ENCODE results near the gene KIAA2012.

KIAA2012 gene

DNA sequence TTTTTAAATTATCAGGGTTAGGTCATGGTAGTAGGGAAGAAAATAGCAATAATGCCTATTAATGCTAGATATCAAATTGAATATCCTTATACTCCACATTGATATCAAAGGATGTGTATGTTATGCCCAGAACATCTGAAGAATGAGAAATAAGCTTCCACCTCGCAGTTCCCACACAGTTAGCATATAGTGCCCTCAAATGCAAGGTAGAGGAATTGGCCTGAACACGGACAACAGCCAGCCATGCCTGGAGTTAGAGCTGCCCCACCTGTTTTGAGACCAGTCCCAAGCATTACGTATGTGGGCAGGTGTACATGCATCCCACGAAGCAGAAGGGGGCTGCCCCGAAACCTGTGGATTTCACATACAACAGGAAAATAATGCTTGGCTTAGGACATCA is 85.7 kb downstream of the KIAA2012 start:
- TF ChIP-seq, protein P1, sequence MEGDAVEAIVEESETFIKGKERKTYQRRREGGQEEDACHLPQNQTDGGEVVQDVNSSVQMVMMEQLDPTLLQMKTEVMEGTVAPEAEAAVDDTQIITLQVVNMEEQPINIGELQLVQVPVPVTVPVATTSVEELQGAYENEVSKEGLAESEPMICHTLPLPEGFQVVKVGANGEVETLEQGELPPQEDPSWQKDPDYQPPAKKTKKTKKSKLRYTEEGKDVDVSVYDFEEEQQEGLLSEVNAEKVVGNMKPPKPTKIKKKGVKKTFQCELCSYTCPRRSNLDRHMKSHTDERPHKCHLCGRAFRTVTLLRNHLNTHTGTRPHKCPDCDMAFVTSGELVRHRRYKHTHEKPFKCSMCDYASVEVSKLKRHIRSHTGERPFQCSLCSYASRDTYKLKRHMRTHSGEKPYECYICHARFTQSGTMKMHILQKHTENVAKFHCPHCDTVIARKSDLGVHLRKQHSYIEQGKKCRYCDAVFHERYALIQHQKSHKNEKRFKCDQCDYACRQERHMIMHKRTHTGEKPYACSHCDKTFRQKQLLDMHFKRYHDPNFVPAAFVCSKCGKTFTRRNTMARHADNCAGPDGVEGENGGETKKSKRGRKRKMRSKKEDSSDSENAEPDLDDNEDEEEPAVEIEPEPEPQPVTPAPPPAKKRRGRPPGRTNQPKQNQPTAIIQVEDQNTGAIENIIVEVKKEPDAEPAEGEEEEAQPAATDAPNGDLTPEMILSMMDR (conservative IDR thresholded peaks at IDR 0.05; ENCODE audit: low read depth, low read length), result peak; percentile 73
- H3K4me3 ChIP-seq (ENCODE audit: low read depth, low read length), result no peak overlapping the region
- peak; percentile 73 for DNase-seq (ENCODE audit: low read depth)

DNA sequence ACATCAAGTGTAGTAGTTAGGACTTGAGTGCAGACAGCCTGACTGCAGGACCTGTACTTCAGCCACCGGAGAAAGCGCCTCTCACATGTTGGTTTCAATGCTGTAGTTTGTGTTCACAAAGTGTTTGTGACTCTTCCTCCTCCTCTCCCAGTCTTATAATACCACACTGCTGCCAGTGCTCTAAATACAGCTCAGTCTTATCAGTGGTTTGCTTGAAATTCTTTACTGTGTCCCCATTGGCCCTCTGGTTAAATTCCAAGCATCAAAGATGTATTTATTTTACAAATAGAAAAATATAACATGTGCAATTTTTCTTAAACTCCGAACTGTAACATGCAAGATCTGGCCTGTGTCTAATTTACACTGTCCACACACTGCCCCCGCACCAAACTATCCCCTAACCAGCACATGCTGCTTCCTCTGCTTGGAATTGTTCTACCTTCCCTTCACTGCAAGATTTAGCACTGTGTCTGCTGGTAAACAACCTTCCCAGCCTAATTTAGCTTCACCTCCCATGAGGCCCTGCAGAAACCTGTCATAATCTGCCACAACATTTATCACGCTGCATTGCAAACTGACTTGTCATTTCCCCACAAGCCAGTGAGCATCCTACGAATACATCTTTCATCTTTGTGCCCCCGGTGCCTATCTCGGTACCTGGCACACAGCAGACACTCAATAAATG is 88.2 kb downstream of the KIAA2012 start:
- TF ChIP-seq, protein P1 (conservative IDR thresholded peaks at IDR 0.05; ENCODE audit: low read depth, low read length), result no peak
- DNase-seq (ENCODE audit: low read depth), result peak; percentile 33
- no peak overlapping the region for H3K4me3 ChIP-seq (ENCODE audit: low read depth, low read length)

DNA sequence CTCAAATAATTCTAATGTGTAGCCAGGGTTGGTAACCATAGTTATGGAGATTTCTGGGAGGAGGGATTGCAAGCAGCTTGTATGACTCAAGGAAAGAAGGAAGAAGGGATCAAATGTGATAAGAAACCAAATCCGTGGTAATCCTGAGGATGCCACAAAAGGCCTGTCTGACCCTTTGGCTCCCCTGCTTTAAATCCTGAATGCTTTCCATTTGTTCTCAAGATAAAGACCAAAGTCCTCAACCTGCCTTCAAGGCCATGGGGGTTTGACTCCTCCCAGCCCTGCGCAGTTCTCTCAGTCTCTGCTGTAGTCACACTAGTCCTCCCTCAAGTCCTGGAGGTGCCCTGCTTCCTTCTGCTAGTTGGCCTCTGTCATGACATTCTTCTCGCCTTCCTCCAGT is 91.4 kb downstream of the KIAA2012 start:
- no peak overlapping the region for H3K4me3 ChIP-seq (ENCODE audit: low read depth, low read length)
- no peak for DNase-seq (ENCODE audit: low read depth)
- TF ChIP-seq, protein P1 (conservative IDR thresholded peaks at IDR 0.05; ENCODE audit: low read depth, low read length), result no peak

DNA sequence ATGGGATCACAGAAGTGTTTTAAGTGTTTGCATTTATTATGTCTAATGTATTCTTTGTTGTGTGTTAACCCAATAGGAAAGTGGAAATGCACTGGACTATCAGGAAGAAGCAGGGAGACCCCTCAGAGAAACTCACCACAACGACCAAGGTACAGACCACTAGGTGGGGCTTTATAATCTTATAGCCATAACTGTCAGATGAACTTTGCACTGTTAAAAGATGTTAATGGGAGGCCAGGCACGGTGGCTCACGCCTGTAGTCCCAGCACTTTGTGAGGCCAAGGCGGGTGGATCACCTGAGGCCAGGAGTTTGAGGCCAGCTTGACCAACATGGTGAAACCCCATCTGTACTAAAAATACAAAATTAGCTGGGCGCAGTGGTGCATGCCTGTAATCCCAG is 92.2 kb downstream of the KIAA2012 start:
- TF ChIP-seq, protein P1 (conservative IDR thresholded peaks at IDR 0.05; ENCODE audit: low read depth, low read length), result no peak

DNA sequence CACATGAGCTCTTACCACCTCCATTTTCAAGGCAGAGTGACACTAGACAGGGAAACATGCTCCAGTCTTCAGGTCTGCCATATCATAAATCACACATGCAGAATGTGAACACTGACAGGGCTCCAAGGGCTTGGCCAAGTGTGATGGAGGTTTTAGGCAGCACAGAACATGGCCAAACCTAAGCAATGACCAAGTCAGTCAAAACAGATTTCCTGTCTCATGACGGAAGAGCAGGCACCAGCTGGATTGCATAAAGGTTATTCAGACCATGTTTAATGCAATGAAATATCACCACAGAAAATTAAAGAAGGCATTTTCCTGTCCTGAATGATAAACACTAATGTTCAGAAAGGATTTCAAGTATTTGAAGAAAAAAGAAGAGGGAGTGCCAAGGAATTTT is 92.9 kb downstream of the KIAA2012 start:
- TF ChIP-seq, protein P1 (conservative IDR thresholded peaks at IDR 0.05; ENCODE audit: low read depth, low read length), result no peak
- no peak for DNase-seq (ENCODE audit: low read depth)
- no peak overlapping the region for H3K4me3 ChIP-seq (ENCODE audit: low read depth, low read length)

More for the DNA sequence above, 92.2 kb downstream of the KIAA2012 start:
- no peak overlapping the region for H3K4me3 ChIP-seq (ENCODE audit: low read depth, low read length)
- DNase-seq (ENCODE audit: low read depth), result no peak

DNA sequence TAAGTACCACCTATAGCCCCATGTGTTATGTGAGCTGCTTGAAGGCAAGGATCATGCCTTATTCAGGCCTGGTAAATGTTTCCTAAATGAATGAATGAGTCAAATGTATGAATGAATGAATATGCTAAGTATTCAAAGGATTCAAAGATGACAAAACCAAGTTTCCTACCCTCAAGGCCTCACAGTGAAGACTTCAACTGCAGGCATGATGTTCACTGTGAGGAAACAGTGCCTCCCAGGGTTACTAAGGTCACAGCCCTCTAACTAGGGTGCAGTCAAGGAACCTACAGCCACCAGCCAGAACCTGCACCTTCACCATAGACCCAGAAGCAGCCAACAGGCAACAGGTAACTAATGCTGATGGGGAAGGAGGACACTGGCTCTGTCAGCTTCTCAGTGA is 96.1 kb downstream of the KIAA2012 start:
- TF ChIP-seq, protein P1 (conservative IDR thresholded peaks at IDR 0.05; ENCODE audit: low read depth, low read length), result no peak
- DNase-seq (ENCODE audit: low read depth), result no peak
- no peak overlapping the region for H3K4me3 ChIP-seq (ENCODE audit: low read depth, low read length)

DNA sequence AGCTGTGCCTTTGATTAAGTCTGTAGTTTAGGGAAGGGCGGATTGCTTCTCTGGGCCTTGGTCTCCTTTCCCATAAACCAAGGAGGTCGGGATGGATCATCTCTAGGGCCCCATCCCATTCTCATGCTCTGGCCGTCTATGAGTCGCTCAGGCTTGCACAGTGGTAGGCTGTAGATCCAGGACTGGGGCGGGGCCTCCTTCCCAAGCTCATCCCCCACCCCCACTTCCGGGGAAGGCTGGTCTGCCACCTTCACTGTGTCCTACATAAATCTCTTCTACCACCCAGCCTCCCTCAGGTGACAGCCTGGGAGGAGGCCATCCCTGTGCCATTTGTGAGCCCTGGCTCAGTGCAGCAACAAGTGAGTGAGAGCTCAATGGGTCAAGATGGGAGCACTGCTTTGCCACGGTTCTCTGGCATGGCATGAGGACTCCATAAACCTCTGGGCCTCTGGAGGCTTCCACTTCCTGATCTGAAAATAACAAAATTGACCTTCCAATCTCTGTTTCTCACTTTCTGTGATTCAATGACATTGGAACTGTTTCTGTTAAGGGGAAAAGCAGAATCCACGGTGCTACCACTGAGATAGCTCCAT is 96.9 kb downstream of the KIAA2012 start:
- TF ChIP-seq, protein P1 (conservative IDR thresholded peaks at IDR 0.05; ENCODE audit: low read depth, low read length), result no peak
- H3K4me3 ChIP-seq (ENCODE audit: low read depth, low read length), result no peak overlapping the region
- no peak for DNase-seq (ENCODE audit: low read depth)
